ENCODE results near the gene COL15A1.

The COL15A1 gene

DNA sequence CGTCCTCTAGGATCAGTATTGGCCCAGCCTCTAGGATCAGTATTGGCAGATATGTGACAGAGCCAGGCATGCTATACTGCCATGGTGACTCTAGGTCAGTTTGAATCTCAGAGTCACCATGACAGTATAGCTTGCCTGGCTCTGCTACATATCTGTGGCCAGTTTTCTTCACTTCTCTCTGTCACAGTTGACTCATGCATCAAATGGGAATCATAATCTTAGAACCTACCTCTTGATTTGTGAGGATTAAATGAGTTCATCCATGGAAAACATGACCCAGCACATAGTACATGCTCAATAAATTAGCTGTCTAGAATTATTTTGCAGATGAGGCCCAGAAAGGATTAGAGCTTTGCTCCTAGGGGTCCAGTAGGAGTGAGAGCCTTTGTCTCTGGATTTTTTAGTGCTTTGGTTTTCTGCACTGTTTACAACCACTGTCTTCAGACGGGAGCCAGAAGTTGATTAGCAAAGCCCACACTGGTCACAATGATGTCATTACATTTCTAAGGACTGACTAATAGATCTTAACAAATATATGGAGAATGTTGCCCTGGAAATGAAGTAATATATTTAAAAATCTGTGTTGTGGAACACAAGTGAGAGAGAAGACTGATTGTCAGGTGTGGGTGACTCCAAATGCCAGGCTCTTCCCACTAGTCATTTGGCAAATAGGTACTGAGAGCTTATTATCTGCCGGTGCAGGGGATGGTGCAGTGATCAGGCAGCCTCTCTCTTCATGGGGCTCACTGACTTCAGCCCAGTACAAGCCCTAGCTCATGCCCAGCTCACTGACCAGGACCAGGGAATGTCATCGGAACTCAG, 76.0 kb downstream of the COL15A1 start:
- TF ChIP-seq, protein P1, sequence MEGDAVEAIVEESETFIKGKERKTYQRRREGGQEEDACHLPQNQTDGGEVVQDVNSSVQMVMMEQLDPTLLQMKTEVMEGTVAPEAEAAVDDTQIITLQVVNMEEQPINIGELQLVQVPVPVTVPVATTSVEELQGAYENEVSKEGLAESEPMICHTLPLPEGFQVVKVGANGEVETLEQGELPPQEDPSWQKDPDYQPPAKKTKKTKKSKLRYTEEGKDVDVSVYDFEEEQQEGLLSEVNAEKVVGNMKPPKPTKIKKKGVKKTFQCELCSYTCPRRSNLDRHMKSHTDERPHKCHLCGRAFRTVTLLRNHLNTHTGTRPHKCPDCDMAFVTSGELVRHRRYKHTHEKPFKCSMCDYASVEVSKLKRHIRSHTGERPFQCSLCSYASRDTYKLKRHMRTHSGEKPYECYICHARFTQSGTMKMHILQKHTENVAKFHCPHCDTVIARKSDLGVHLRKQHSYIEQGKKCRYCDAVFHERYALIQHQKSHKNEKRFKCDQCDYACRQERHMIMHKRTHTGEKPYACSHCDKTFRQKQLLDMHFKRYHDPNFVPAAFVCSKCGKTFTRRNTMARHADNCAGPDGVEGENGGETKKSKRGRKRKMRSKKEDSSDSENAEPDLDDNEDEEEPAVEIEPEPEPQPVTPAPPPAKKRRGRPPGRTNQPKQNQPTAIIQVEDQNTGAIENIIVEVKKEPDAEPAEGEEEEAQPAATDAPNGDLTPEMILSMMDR (IDR thresholded peaks at IDR 0.05; ENCODE audit: low read depth, low read length, missing control alignments), result no peak
- peak; percentile 86 for DNase-seq (ENCODE audit: extremely low read depth, low read depth)

DNA sequence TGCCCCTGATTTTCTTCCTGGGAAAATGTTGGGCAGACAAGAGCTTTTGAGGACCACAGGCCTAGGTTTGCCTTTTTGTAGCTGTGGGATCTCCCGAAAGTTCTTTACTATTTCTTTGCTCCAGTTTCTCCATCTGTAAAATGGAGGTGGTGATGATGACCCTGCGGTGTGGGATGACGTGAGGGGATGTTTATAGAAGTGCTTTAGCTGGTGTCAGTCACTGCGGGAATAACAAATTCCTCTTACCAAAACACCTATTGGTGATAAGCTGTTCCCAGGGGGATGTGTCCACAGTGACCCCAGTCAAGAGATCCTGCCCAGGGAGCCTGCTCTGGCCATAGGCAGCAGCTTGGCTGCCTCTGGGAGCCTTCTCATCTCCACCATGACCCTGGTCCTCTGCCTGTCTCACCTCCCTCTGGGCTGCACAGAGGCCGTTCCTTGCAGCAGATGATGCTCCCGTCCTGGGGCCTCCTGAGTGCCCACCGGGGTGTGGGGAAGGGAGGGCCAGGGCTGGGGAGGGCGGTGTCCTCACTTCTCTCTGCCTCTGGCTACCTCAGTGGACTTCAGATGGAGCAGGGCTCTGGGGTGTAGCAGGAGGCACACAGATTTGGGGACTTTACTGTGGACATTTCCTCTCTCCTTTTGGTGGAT, 77.2 kb downstream of the COL15A1 start:
- TF ChIP-seq, protein P1 (IDR thresholded peaks at IDR 0.05; ENCODE audit: low read depth, low read length, missing control alignments), result no peak
- H3K4me3 ChIP-seq (replicated peaks; ENCODE audit: low read depth, low read length), result no peak overlapping the region
- DNase-seq (ENCODE audit: extremely low read depth, low read depth), result no peak

More for the DNA sequence above, 76.0 kb downstream of the COL15A1 start:
- H3K4me3 ChIP-seq (replicated peaks; ENCODE audit: low read depth, low read length), result no peak overlapping the region

DNA sequence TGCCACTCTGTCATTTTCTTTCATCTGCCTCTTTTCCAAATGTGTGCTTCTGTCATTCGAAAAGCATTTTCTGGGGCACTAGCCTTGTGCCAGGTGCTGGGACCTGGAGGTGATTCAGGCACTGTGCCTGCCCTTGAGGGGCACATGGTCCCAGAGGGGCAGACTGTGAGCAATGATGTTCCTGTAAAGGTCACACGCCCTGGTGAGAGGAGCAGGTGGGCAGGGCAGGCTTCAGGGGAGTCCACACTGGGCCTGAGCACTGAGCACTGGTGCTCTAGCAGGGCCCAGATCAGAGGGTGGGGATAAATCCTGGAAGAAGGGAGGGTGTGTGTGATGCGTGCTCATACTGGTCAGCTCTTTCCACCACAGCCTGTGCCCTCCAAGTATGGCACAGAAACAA, 77.8 kb downstream of the COL15A1 start:
- H3K4me3 ChIP-seq (replicated peaks; ENCODE audit: low read depth, low read length), result no peak overlapping the region
- TF ChIP-seq, protein P1 (IDR thresholded peaks at IDR 0.05; ENCODE audit: low read depth, low read length, missing control alignments), result no peak
- no peak for DNase-seq (ENCODE audit: extremely low read depth, low read depth)

DNA sequence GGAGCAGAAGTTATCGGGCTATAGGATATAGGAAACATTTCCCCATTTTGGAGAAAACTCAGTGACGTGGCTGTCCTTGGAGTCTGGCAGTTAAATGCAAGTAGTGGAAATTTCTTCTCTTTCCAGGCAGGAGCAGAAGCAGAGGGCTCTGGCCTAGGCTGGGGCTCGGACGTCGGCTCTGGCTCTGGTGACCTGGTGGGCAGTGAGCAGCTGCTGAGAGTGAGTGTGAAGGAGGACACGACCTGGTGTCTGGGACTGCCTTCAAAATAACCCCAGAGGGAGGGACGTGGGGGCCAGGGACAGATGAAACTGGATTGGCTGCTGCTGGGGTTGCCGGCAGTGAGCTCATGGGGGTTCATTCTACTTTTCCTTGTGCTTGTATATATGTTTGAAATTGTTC, 79.5 kb downstream of the COL15A1 start:
- DNase-seq (ENCODE audit: extremely low read depth, low read depth), result no peak
- TF ChIP-seq, protein P1 (IDR thresholded peaks at IDR 0.05; ENCODE audit: low read depth, low read length, missing control alignments), result no peak
- H3K4me3 ChIP-seq (replicated peaks; ENCODE audit: low read depth, low read length), result no peak overlapping the region

DNA sequence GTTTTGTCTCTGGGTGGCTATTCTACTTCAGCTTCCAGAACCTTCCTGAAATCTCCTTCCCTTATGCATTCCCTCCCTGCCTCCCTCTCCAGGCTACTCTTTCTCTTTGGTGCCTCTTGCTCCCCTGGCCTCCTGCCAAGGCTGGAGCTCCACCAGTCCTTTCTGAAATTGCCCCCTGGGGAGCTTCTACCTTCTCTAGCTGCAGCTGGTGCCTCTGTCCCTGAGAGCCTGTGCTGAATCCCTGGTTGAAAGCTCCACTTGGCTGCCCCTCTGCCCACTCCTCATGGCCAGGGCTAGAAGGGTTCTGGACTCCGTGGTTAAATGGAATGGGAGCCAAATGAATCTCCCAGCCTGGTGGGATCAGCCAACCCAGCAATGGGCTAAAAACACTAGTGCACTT, 80.1 kb downstream of the COL15A1 start:
- H3K4me3 ChIP-seq (replicated peaks; ENCODE audit: low read depth, low read length), result no peak overlapping the region
- TF ChIP-seq, protein P1 (IDR thresholded peaks at IDR 0.05; ENCODE audit: low read depth, low read length, missing control alignments), result no peak
- DNase-seq (ENCODE audit: extremely low read depth, low read depth), result no peak

DNA sequence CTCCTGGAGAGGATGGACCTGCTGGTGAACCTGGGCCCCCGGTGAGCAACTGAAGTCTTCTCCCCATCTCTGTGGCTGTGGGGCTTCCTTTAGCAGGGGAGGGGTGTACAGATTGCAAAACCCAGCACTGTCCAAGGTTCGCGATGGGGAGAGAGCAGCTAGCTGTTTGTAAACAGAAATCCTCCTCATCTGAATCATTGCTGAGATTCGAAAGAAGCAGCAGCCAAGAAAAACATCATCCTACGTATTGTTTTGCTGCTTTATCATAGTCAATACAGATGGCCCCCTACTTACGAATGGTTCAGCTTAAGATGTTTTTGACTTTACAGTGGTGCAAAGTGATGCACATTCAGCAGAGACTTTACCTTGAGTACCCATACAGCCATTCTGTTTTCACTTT, 81.3 kb downstream of the COL15A1 start:
- H3K4me3 ChIP-seq (replicated peaks; ENCODE audit: low read depth, low read length), result no peak overlapping the region
- TF ChIP-seq, protein P1 (IDR thresholded peaks at IDR 0.05; ENCODE audit: low read depth, low read length, missing control alignments), result no peak
- DNase-seq (ENCODE audit: extremely low read depth, low read depth), result no peak
